DMS114 treated with DMSO at 0.1 percent for 48 hours (cell line): ENCODE measurements around the gene GABRD.

Experiments
- DNase-seq: peaks from one replicate; lab custom pipeline; 2025; ENCODE audit not compliant: unreplicated experiment; lab: John Stamatoyannopoulos, UW

Gene GABRD

GRCh38 chr1:2073382-2074230 is 54.5 kb downstream of the GABRD start:
- no peak for DNase-seq

- no peak for DNase-seq
Observed at GRCh38 chr1:2074396-2074795, 55.3 kb downstream of the GABRD start.

- no peak for DNase-seq
Observed at GRCh38 chr1:2074944-2075740, 56.0 kb downstream of the GABRD start.

DNA sequence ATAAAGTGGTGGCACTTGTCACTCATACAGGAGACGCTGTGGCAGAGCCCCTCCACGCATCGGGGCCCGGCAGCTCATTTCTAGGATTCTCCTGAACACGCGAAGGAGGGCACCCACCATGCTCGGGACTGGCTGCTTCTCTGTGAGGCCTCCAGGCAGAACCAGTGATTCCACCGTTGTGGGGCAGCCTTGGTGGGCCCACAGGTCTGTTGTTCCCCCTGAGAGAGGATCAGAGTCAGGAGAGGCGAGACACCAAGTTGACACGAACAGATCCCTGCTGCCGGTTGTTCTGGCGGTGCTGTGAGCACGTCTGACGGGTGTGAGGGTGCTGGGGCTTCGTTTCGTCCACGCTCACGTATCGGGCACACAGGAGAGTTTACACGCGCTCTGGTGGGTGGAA is 57.7 kb downstream of the GABRD start:
- DNase-seq, result no peak

GRCh38 chr1:2078170-2078569 is 59.0 kb downstream of the GABRD start:
- no peak for DNase-seq

DNA sequence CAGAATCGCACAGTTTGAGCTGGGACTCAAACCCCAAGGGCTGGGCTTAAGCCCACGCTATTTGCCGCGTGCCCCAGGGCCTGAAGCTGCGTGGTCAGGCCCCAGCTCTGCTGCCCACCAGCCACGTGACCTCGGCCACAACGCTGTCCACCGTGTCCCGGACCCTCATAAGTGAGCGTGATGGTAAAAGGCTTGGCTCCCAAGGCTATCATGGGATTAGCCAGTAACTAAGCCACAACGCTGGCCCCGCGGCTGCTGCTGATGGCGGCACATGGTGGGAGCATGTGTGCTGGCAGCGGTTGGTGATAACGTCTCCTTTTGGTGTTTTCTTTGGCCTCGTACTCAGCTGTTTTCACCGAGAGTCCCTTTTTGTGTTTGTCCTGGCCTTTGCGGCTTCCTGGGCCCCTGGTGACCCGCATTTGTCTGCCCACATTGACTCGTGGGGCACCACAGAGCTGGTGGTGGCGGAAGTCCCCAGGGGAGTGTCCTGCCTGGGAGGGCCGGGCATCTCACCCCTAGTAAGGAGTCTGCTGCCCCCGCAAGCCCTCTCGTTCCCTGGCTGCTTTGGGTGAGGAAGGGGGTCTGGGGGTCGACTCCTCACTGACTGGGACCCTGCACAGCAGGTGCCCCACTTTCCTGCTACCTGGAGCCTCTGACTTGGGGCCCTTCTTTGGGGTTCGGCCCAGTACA is 60.4 kb downstream of the GABRD start:
- no peak for DNase-seq

- no peak for DNase-seq
Observed at GRCh38 chr1:2080140-2080539, 61.0 kb downstream of the GABRD start.
